ENCODE data around the gene TGFB2.

TGFB2 gene

DNA sequence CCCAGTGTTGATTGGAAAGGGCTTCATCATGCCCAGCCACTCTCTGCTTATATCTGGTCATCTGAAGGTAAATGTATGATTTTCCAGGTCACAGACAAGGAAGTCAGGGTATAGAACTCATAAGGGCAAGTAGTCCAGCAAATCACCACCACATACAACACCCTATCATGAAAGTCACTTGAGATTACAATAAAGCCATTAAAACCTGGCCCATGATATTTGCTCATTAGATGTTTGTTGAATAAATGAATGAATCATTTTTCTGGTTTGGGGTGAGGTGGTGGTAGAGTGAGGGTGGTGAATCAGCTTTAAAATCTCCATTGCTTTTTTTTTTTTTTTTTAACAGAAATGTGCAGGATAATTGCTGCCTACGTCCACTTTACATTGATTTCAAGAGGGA, 91.9 kb downstream of the TGFB2 start:
- in situ Hi-C loops (cut with HindIII; ENCODE audit: low pct_ligation_motif_present, low pct_unique_long_range_greater_than_20kb, low sequenced_read_pairs), result no loop called here
- no peak for DNase-seq

DNA sequence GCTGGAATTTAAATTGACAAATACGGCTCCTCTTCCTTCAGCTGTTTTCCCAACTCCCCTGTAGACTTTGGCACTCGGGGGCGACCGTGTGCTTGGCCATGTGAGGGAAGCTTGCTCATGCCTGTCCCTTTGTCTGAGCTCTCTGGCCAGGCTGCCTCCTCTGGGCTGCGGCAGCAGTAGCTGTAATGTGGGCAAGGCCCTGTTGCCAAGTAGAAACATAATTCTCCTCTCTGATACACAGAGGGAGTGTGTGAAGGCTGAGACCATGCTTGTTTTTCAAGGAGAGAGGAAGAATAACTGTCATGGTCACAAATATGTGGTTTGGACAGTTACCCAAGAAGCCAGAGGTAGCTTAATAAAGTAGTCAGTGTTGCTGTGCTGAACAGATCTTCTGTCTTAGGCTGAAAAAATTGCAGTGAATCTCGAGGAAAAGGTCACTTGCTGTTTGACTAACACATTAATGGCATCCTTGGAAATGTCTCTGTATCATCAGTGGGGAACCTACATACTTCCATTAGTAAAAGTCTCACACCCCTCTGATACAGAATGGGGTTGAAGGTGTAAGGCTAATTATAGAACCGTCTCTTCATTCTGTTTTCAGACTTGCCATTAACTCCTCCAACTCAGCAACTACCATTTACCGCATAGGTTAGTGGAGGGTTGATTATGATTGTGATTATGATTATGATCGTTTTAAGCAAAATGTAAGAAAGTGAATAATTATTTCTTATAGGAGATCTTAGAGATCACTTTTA, 94.6 kb downstream of the TGFB2 start:
- in situ Hi-C loops (cut with HindIII; ENCODE audit: low pct_ligation_motif_present, low pct_unique_long_range_greater_than_20kb, low sequenced_read_pairs), result no loop called here
- no peak for DNase-seq

DNA sequence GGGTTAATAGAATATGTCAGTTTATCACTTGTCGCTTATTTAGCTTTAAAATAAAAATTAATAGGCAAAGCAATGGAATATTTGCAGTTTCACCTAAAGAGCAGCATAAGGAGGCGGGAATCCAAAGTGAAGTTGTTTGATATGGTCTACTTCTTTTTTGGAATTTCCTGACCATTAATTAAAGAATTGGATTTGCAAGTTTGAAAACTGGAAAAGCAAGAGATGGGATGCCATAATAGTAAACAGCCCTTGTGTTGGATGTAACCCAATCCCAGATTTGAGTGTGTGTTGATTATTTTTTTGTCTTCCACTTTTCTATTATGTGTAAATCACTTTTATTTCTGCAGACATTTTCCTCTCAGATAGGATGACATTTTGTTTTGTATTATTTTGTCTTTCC, 98.1 kb downstream of the TGFB2 start:
- in situ Hi-C loops (cut with HindIII; ENCODE audit: low pct_ligation_motif_present, low pct_unique_long_range_greater_than_20kb, low sequenced_read_pairs), result no loop called here
- DNase-seq, result no peak

DNA sequence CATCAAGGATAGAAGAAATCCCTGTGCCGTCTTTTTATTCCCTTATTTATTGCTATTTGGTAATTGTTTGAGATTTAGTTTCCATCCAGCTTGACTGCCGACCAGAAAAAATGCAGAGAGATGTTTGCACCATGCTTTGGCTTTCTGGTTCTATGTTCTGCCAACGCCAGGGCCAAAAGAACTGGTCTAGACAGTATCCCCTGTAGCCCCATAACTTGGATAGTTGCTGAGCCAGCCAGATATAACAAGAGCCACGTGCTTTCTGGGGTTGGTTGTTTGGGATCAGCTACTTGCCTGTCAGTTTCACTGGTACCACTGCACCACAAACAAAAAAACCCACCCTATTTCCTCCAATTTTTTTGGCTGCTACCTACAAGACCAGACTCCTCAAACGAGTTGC, 99.0 kb downstream of the TGFB2 start:
- no peak for DNase-seq
- in situ Hi-C loops (cut with HindIII; ENCODE audit: low pct_ligation_motif_present, low pct_unique_long_range_greater_than_20kb, low sequenced_read_pairs), result no loop called here

DNA sequence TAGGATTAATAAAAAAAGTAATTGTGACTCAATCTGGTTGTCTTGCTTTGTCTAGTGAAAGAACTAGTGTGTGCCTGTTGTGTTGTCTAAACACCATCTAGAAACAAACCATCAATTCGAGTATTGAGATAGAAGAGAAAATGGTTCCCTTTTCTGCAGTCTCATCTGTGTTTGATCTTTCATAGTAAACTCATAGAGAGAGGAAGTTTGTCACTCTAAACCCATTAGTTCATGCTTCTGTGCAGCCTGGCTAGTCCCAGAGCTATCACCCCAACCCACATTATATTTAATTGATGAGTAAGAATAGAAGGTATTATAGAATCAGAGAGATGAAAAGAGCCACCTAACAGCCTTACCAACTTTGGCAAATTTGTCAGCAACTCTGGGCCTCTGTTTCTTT, 99.5 kb downstream of the TGFB2 start:
- in situ Hi-C loops (cut with HindIII; ENCODE audit: low pct_ligation_motif_present, low pct_unique_long_range_greater_than_20kb, low sequenced_read_pairs), result no loop called here
- DNase-seq, result no peak

DNA sequence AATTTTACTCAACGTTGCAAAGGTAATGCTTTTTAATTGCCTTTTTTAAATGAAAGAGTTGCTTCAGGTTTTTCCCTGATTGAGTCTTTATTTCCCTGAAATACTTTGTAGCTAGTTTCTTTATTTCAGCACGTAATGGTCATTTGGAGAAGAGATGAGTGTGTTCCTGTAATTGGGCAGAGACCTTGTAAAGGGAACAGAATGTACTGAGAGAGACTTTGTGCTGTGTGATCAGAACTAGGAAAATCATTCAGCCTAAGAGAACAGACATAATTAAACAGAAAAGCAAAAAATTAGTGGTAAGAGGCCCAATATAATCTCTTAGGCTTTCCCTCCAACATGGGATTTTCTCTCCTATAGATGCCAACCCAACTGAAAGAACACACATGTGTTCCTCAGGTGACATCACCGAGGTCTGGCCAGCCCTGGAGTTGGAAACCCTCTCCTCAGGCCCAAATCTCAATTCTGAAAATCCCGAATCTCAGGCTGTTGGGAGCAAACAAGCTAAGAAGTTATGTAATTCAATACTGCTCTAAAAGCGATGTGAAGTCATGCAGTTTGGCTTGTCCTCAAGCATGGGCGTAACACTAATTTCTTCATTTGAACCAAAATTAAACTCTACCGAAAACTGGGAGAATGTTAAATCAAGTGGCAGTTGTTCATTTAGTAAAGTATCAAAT, 102.0 kb downstream of the TGFB2 start:
- in situ Hi-C loops (cut with HindIII; ENCODE audit: low pct_ligation_motif_present, low pct_unique_long_range_greater_than_20kb, low sequenced_read_pairs), result no loop called here

DNA sequence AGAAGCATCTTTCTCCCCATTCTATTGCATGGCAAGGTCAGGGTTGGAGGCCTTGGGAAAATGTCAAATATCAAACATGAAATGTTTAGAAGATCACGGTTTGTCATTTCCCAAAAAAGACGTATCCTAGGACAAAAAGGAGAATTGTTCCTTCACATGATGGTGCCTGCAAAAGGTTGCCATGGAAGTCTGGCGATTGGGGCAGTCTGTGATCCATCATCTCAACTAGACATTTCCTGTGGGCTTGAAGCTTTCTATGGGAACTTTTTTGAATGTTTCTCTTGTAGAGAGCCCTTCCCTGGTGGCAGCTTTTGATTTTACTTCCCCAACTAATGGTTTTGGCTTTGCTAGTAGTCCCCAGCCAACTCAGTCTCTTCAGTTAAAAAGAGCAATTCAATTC, 106.3 kb downstream of the TGFB2 start:
- no peak for DNase-seq

More for the DNA sequence above, 102.0 kb downstream of the TGFB2 start:
- DNase-seq, result no peak

DNA sequence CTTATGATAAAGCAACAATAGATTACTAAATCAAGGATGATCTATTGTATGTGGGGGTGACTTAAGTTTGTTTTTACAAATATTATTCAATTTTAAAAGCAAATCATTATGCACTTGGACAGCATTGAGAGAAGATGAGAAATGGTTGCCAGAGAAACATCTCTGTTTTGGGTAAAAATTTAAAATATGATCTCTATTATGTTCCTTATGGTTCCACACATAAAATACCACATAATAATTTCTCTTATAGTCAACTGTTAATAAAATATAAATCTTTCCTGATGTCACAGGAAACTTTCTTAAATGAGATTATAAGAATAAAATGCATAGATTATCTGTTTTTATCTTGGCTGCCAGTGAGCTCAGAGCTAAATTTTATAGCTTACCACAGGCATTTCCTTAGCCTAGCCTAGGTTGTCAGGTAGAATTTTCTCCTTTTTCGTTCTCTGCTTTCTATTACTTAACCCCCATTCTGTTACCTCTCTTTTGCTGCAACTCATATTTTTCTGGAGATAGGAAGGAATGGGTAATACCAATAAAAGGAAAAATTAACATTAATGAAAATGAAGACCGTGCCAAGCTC, 109.7 kb downstream of the TGFB2 start:
- in situ Hi-C loops (cut with HindIII; ENCODE audit: low pct_ligation_motif_present, low pct_unique_long_range_greater_than_20kb, low sequenced_read_pairs), result no loop called here
- DNase-seq, result no peak

More for the DNA sequence above, 106.3 kb downstream of the TGFB2 start:
- in situ Hi-C loops (cut with HindIII; ENCODE audit: low pct_ligation_motif_present, low pct_unique_long_range_greater_than_20kb, low sequenced_read_pairs), result no loop called here

DNA sequence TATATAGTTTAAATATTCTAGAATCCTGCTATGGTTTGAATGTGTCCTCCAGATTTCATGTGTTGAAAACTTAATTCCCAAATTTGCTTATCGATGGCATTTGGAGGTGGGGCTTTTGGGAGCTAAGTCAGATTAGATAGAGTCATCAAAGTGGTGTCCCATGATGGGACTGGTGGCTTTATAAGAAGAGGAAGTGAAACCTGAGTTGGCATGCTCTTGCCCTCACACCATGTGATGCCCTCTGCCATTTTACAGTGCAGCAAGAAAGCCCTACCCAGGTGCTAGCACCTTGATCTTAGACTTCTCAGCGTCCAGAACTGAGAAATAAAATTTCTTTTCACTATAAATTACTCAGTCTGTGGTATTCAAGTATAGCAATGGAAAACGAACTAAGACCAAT, 111.3 kb downstream of the TGFB2 start:
- DNase-seq, result no peak
- in situ Hi-C loops (cut with HindIII; ENCODE audit: low pct_ligation_motif_present, low pct_unique_long_range_greater_than_20kb, low sequenced_read_pairs), result no loop called here

DNA sequence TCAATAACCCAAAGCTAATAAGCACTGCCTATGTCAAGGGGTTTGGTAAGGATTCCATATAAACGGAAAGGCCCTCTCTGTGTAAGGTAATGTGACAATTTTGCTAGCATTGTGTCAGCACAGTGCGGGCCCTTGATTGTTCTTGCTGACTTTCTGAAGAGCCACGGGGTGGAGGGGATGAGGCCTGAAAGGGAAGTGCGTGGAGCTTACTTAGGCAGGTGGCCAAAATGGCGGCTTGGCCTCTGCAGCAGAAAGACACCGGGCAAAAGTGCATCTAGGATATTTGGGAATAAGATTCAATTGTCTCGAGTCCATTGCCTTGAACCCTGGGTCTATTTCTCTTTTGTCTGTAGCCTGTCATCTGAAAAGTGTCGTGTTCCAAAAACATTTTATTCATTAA, 114.3 kb downstream of the TGFB2 start:
- in situ Hi-C loops (cut with HindIII; ENCODE audit: low pct_ligation_motif_present, low pct_unique_long_range_greater_than_20kb, low sequenced_read_pairs), result no loop called here
- DNase-seq, result no peak

DNA sequence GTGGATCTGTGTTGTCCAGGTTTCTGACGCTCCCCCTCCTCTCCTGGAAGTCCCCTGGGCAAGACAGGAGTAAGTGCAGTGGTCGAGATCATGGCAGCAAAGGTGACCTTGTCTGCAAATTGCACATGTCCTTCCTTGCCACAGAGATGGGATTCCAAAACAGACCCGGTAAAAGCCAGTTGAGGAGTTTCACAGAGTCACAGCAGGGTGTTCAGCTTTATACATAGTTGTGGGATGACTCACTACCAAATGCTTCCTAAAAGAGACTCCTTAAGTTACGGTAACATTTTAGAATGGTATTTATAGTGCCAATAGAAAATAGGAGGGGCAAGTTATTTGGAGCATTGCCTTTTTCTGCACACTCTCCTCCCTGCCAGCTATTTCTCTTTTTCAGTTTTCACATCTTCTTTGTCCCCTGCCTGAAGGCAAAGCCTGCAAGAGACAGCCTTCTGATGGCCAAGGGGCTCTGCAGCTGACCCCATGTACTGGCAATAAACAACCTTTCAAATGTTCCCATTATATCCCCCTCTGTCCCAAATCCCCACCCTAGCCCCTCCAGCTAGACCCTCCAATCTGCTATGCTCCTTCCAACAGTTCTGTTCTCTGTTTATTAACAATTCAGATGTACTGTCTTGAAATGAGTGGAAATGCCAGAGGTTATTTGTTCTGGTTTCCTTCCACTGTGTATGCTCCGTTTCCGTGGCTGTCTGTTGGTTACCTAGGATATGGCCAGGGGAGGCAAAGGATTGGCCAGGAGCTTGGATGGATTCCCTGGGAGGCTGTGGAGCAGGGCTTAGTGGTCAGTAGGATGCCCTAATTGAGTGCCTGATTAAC, 115.0 kb downstream of the TGFB2 start:
- in situ Hi-C loops (cut with HindIII; ENCODE audit: low pct_ligation_motif_present, low pct_unique_long_range_greater_than_20kb, low sequenced_read_pairs), result no loop called here
- peak; percentile 83 for DNase-seq

DNA sequence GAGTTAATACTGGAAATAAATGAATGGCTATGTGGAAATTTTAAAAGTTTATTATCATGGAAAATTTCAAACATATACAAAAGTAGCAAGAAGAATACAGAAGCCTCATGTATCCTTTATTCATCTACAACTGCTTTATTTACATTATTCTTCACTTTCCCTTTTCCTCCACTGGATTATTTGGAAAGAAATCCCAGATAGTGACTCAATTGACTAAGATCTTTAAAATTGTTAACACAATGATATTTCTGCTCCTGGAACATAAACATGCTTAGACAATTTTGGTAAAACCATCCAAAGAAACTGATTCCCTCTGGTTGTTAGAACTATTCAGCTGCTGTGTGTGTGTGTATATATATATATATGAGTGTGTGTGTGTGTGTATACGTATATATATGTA, 116.2 kb downstream of the TGFB2 start:
- in situ Hi-C loops (cut with HindIII; ENCODE audit: low pct_ligation_motif_present, low pct_unique_long_range_greater_than_20kb, low sequenced_read_pairs), result no loop called here
- DNase-seq, result no peak

DNA sequence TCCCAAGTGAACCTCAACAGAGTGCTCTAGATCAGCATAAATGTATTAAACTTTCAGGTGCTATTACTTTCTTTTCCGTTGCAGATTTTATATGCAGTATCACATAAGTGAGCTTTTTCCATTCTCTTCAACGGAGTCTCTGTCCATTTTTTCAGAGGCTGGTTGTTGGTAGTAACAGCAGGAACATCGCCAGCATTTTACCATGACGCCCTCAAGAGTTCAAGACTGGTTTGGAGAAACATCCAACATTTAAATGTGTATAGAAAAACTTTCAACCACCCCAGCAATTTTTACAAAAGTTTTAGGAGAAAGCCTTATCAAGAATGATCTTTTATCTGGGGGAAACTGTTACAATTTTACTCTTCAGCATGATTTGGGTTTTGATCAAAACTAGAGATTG, 117.0 kb downstream of the TGFB2 start:
- in situ Hi-C loops (cut with HindIII; ENCODE audit: low pct_ligation_motif_present, low pct_unique_long_range_greater_than_20kb, low sequenced_read_pairs), result no loop called here
- no peak for DNase-seq

DNA sequence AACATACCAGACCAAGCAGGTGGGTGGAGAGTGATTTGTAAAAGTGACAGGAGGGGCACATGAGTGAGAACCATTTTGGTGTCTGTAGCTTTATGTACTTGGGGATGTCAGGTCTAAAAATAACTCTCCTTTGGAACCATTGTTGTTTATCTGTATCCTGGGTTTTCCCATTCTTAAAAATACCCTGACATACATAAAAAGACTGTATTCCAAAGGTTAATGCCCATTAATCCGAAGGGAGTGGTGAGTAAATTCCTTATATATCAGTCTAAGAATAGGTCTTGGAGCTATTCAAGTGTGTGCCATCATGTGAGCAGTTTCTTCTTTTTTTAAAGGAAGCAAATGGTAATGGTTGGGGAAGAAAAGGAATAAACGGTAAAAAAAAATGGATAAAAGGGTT, 117.5 kb downstream of the TGFB2 start:
- no peak for DNase-seq
- in situ Hi-C loops (cut with HindIII; ENCODE audit: low pct_ligation_motif_present, low pct_unique_long_range_greater_than_20kb, low sequenced_read_pairs), result no loop called here

DNA sequence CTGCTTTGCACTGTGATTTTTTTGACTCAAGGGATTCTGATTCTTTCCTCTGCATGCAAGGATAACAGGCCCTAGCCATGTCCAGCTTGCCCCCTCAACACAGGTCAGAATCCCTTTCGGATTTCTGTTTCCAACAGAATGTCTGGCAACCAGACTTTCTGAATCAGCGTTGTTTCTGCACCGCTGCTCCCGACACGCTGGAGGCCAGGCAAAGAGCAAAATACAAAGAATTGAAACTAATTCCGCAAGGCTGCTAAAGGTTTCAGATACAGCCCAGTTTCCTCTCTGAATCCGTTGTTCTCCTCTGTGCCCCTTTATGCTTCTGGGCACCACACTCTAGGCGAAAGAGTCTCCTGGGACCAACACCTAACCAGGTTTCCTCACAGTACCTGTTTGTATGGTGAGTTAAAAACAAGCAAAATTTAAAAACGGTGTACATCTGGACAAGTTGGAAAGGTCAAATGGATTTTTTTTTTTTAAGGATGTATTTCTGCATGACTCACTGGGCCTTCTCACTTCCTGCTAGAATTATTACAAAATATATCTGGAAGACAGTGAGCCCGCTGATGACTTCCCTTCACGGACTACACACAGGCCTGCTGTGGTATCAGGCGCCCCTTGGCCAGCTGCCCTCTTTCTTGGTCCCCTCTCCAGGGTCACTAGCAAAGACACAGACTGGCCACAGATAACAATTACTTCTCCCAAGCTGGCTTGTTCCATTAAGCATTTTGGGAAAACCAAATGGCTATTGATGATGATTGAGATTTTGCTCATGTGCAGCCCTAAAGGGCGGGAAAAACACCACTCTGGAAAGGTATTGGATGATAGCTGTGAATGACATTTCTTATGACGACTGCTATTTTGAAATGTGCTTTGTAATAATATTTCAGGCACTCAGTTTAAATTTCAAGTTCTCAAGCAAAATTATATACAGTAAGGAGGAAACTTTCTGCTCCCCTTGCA, 118.3 kb downstream of the TGFB2 start:
- peak; percentile 55 for DNase-seq
- in situ Hi-C loops (cut with HindIII; ENCODE audit: low pct_ligation_motif_present, low pct_unique_long_range_greater_than_20kb, low sequenced_read_pairs), result no loop called here

DNA sequence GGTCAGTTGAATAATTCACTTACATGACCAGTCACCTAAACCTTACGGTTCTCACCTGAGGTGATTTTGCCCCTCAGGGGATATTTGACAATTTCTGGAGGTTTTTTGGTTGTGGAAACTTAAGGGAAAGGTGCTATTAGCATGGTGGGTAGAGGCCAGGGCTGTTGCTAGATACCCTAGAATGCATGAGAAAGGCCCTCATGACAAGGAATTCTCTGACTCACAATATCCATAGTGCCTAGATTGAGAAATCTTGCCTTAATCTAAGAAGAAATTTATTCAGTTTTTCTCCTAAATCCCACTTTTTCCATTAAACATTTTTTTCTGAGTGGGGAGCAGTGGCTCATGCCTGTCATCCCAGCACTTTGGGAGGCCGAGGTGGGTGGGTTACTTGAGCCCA, 119.7 kb downstream of the TGFB2 start:
- DNase-seq, result no peak
- in situ Hi-C loops (cut with HindIII; ENCODE audit: low pct_ligation_motif_present, low pct_unique_long_range_greater_than_20kb, low sequenced_read_pairs), result no loop called here

DNA sequence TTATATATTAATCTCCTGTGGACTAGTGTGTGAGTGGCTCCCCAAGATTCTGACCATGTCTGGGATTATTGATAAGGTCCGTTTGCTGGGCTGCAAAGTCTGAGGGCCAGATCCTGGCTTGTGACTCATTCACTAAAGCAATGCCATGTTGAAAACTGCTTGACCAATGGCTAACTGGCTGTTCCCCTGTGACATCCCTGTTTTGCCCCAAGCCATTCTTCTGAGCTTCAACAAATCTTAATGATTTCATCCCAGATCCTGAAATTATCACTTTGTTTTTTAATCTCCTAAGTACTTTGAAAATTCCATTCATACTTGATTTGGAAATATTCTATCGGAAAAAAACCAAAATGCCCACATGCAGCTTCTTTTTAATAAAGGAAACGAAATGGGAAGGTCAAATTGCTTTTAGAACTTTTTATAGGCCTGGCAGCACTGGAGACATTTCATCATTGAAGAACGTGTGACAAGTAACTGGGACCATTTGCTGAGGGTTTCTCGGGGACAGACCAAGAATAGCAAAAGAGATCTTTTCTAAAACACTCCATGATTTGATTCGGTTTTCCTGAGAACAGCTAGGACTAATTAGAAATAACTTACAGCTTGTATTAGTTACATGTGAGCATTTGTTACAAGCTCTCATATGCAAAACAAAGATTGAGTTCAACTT, 121.3 kb downstream of the TGFB2 start:
- DNase-seq, result no peak
- in situ Hi-C loops (cut with HindIII; ENCODE audit: low pct_ligation_motif_present, low pct_unique_long_range_greater_than_20kb, low sequenced_read_pairs), result no loop called here
